ENCODE measurements around the gene ANKLE2.
"Not testable (repeated sequence)": the region's sequence is repeated elsewhere in the genome, so short reads cannot be mapped to it uniquely, and the experiment has no call there.

The ANKLE2 gene
- 94.3 to 314 (median 137) reads per million in 17 experiments for total RNA-seq

- DNase-seq, result peak; percentile 57 to 87 (median 64)
Observed at GRCh38 chr12:132761032-132761920, at the start of gene ANKLE2. ANKLE2 (minus strand) TSS chr12:132761832; CDS start chr12:132761798, 34 bp downstream.

- peak; percentile 26 to 43 (median 34) for DNase-seq
Observed at GRCh38 chr12:132809391-132809790, 47.8 kb upstream of the ANKLE2 start.

- DNase-seq, result no peak
Observed at GRCh38 chr12:132807295-132808092, 45.9 kb upstream of the ANKLE2 start.

- no peak for DNase-seq
Observed at GRCh38 chr12:132806857-132807256, 45.2 kb upstream of the ANKLE2 start.

GRCh38 chr12:132804426-132804861, 42.8 kb upstream of the ANKLE2 start:
- DNase-seq, result no peak

GRCh38 chr12:132803888-132804287, 42.3 kb upstream of the ANKLE2 start:
- no peak for DNase-seq

GRCh38 chr12:132803125-132803524, 41.5 kb upstream of the ANKLE2 start:
- no peak for DNase-seq

GRCh38 chr12:132801741-132802140, 40.1 kb upstream of the ANKLE2 start:
- DNase-seq, result no peak

GRCh38 chr12:132798836-132799235, 37.2 kb upstream of the ANKLE2 start:
- no peak for DNase-seq

GRCh38 chr12:132797820-132798570, 36.4 kb upstream of the ANKLE2 start:
- DNase-seq, result no peak

- DNase-seq, result no peak
Observed at GRCh38 chr12:132795847-132796246, 34.2 kb upstream of the ANKLE2 start.

- DNase-seq, result not testable (repeated sequence)
Observed at GRCh38 chr12:132791940-132792339, 30.3 kb upstream of the ANKLE2 start.

- DNase-seq, result no peak
Observed at GRCh38 chr12:132789099-132789471, 27.5 kb upstream of the ANKLE2 start.

- no peak for DNase-seq
Observed at GRCh38 chr12:132788375-132789098, 26.9 kb upstream of the ANKLE2 start.

GRCh38 chr12:132787877-132788276, 26.2 kb upstream of the ANKLE2 start:
- no peak for DNase-seq

- no peak for DNase-seq
Observed at GRCh38 chr12:132786192-132786591, 24.6 kb upstream of the ANKLE2 start.

- no peak for DNase-seq
Observed at GRCh38 chr12:132784580-132784979, 22.9 kb upstream of the ANKLE2 start.

GRCh38 chr12:132783917-132784531, 22.4 kb upstream of the ANKLE2 start:
- peak; percentile 56 to 89 (median 78) for DNase-seq

- DNase-seq, result no peak
Observed at GRCh38 chr12:132781938-132782337, 20.3 kb upstream of the ANKLE2 start.

- DNase-seq, result no peak
Observed at GRCh38 chr12:132779781-132780353, 18.2 kb upstream of the ANKLE2 start.

- no peak for DNase-seq
Observed at GRCh38 chr12:132777614-132778013, 16.0 kb upstream of the ANKLE2 start.

Measured in suppressor macrophage (primary cell).